ENCODE results near the gene TRIM47.

Gene TRIM47

GRCh38 chr17:75845058-75845711 is 33.2 kb downstream of the TRIM47 start:
- DNase-seq, result peak; percentile 72

GRCh38 chr17:75844530-75845057 is 33.8 kb downstream of the TRIM47 start:
- DNase-seq, result no peak

GRCh38 chr17:75843577-75844529 is 34.5 kb downstream of the TRIM47 start, which contains the start of gene UNC13D:
TSS of gene UNC13D (minus strand) at chr17:75844404. CDS start at chr17:75844337, 67 bp downstream.
- peak; percentile 62 for DNase-seq

GRCh38 chr17:75842963-75843576 is 35.3 kb downstream of the TRIM47 start:
- peak; percentile 30 for DNase-seq

GRCh38 chr17:75842411-75842810 is 36.0 kb downstream of the TRIM47 start:
- DNase-seq, result no peak

- DNase-seq, result no peak
These were observed 37.6 kb downstream of the TRIM47 start for GRCh38 chr17:75840799-75841164.

GRCh38 chr17:75839942-75840798 is 38.2 kb downstream of the TRIM47 start:
- no peak for DNase-seq

GRCh38 chr17:75838410-75838809 is 40.0 kb downstream of the TRIM47 start:
- DNase-seq, result no peak

GRCh38 chr17:75837899-75838298 is 40.5 kb downstream of the TRIM47 start:
- no peak for DNase-seq

- no peak for DNase-seq
These were observed 41.8 kb downstream of the TRIM47 start for GRCh38 chr17:75836605-75837004.

- no peak for DNase-seq
These were observed 42.8 kb downstream of the TRIM47 start for GRCh38 chr17:75835654-75835987.

GRCh38 chr17:75834928-75835653 is 43.3 kb downstream of the TRIM47 start:
- no peak for DNase-seq

GRCh38 chr17:75834279-75834920 is 44.0 kb downstream of the TRIM47 start:
- no peak for DNase-seq

- no peak for DNase-seq
These were observed 45.6 kb downstream of the TRIM47 start for GRCh38 chr17:75832652-75833400.

- peak; percentile 53 for DNase-seq
These were observed 46.2 kb downstream of the TRIM47 start for GRCh38 chr17:75832164-75832651.

- DNase-seq, result no peak
These were observed 47.3 kb downstream of the TRIM47 start for GRCh38 chr17:75831032-75831571.

- peak; percentile 40 for DNase-seq
These were observed 48.0 kb downstream of the TRIM47 start for GRCh38 chr17:75830164-75831031.

GRCh38 chr17:75829747-75830146 is 48.6 kb downstream of the TRIM47 start:
- no peak for DNase-seq

GRCh38 chr17:75828741-75829140 is 49.6 kb downstream of the TRIM47 start:
- DNase-seq, result no peak
